NB4 (cell line): ENCODE results near the gene RRN3.
"Not testable (repeated sequence)": the region's sequence is repeated elsewhere in the genome, so short reads cannot be mapped to it uniquely, and the experiment has no call there.

Experiments used
- MYC ChIP-seq: IDR thresholded peaks from 2 replicates; pipeline ENCODE4 v1.6.1; 2011; ENCODE audit warnings: low read depth, low read length
- POLR2A ChIP-seq: IDR thresholded peaks from 2 replicates; pipeline ENCODE4 v1.6.1; 2011; ENCODE audit warnings: mild to moderate bottlenecking; ENCODE audit not compliant: insufficient read length; ENCODE audit errors: extremely low read depth
- TF ChIP-seq, protein P1 (sequence below): IDR thresholded peaks from one replicate; pipeline ENCODE4 v1.5.1; 2012; ENCODE audit warnings: low read depth, low read length
- TF ChIP-seq, protein P2 (sequence below): IDR thresholded peaks from 2 replicates; pipeline ENCODE4 v1.6.1; 2011; ENCODE audit warnings: low read depth, low read length

DNA sequence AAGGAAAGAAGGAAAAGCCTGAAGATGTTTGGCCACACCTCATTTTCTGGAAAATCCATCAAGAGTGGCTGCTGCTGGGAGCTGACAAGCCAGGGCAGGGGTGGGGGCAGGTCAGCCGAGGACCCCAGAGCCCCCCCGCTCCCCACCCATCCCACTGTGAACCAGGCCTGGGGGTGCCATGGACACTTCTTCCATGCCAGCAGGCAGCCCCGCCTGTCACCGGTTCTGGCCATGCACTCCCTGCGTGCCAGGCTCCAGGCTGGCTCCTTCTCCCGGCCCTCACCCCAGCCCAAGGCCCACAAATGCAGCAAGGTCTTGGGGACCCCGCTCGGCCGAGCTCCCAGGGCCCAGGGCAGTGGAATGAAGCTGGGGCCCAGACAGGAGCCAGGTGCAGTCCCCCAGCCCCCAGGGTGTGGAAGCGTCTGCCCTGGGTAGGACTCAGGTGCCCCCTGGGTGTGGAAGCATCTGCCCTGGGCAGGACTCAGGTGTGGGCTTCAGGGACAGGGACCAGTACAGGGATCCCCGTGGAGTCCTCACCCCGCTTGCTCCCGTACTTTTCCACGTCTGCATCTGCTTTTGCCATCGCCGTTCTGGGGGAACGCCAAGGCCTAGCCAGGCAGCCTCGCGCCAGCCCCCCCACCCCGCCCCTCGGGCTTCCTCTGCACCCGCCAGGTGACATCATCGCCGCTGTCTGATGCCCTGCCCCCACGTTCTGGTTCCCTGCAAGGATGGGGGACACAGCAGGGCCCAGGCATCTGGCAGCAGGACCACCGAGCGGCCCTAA lies 48.2 kb upstream of the RRN3 start:
- TF ChIP-seq, protein P1, sequence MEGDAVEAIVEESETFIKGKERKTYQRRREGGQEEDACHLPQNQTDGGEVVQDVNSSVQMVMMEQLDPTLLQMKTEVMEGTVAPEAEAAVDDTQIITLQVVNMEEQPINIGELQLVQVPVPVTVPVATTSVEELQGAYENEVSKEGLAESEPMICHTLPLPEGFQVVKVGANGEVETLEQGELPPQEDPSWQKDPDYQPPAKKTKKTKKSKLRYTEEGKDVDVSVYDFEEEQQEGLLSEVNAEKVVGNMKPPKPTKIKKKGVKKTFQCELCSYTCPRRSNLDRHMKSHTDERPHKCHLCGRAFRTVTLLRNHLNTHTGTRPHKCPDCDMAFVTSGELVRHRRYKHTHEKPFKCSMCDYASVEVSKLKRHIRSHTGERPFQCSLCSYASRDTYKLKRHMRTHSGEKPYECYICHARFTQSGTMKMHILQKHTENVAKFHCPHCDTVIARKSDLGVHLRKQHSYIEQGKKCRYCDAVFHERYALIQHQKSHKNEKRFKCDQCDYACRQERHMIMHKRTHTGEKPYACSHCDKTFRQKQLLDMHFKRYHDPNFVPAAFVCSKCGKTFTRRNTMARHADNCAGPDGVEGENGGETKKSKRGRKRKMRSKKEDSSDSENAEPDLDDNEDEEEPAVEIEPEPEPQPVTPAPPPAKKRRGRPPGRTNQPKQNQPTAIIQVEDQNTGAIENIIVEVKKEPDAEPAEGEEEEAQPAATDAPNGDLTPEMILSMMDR, result not testable (repeated sequence)
- TF ChIP-seq, protein P2, sequence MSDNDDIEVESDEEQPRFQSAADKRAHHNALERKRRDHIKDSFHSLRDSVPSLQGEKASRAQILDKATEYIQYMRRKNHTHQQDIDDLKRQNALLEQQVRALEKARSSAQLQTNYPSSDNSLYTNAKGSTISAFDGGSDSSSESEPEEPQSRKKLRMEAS, result not testable (repeated sequence)
- TF ChIP-seq MYC, POLR2A: not testable (repeated sequence)
